NCI-H345 treated with DMSO at 0.1 percent for 48 hours (cell line): Measurements from ENCODE around the gene MRTO4.
"Not testable (repeated sequence)": the region's sequence is repeated elsewhere in the genome, so short reads cannot be mapped to it uniquely, and the experiment has no call there.

Experiments
- DNase-seq: peaks from one replicate; lab custom pipeline; 2025; ENCODE audit not compliant: unreplicated experiment; lab: John Stamatoyannopoulos, UW

MRTO4 gene

DNA sequence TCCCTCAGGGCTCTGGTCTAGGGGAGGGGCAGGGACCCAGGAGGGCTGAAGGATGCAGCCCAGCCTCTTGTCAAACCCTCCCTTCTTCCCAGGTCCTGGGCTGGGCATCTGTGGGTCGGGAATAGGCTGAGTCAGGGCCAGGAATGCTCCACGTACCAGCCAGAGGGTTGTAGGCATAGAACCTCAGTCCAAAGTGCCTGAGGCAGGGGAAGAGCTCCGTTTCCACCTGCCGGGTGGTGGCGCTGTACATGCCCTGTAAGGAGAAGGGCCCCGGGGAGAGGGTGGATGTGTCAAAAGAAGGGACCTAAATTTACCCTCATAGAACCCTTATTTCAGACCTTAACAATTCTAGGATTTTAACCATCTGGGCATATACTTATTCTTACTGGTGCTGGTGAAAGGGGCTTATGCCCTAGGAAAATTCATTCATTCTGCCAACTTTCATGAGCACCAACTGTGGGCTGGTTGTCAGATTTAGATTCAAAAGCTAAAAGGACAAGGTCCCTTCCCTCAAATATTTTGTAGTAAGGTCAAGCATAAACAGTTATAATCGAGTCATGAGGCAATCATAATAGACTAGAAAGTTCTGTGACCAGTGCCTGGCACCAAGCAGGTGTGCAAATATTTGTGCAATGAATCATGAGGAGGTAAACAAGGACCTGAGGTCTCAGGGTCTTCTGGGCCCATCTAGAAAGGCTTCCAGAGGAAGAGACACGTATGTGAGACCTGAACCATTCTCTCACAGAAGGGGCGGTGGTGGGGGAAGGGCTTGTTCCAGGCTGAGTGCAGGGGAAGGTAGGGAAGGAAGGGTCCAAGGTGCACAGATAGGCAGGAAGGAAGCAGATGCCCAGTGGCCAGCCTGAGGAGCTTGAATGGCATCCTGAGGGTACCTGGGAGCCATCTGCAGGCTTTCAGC, 18.1 kb downstream of the MRTO4 start:
- not testable (repeated sequence) for DNase-seq

- not testable (repeated sequence) for DNase-seq
These were observed 18.7 kb downstream of the MRTO4 start for GRCh38 chr1:19270343-19270730.

GRCh38 chr1:19272064-19272463, 20.5 kb downstream of the MRTO4 start:
- DNase-seq: no peak

GRCh38 chr1:19273106-19273843, 21.7 kb downstream of the MRTO4 start:
- no peak for DNase-seq

- DNase-seq: not testable (repeated sequence)
These were observed 22.4 kb downstream of the MRTO4 start for GRCh38 chr1:19273844-19274531.

DNA sequence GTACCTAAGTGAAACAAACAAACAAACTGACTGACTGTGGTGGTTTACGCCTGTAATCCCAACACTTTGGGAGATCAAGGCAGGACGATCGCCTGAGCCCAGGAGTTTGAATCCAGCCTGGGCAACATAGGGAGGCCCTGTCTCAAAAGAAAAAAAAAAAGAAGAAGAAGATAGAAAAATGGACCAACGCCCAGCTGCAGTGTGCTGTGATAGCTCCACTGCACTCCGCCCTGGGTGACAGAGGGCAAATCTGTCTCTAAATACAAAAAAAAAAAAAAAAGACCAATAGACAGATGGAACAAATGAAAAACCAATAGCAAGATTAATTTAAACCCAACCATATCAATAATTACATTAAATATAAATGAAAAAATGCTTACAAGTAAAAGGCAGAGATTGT, 23.0 kb downstream of the MRTO4 start:
- no peak for DNase-seq

DNA sequence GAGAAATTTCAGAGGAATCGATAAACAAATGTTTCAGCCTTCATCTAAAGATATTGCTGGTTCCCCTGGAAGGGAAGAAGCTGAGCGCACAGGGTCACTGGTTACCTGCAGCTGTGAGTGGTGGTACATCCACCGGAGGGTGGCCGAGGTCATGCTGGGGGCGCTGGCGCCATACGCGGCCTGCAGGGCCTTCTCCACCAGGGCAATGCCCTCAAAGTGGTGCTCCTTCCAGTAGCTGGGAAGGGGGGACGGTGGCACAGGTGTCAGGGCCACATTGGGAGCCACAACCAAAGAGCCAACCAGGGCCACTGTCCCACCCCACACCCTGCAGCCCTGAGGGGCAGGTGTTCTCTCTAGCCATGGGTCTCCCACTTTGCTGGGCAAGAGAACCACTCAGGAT, 32.3 kb downstream of the MRTO4 start:
- DNase-seq: no peak

DNA sequence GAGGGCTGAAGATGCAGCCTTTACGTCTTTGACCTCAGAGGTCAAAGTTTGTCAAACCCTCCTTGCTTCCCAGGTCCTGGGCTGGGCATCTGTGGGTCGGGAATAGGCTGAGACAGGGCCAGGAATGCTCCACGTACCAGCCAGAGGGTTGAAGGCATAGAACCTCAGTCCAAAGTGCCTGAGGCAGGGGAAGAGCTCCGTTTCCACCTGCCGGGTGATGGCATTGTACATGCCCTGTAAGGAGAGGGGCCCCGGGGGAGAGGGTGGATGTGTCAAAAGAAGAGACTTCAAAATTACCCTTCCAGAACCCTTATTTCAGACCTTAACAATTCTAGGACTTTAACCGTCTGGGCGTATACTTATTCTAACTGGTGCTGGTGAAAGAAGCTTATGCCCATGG, 33.3 kb downstream of the MRTO4 start:
- DNase-seq: no peak

- DNase-seq: not testable (repeated sequence)
These were observed 33.8 kb downstream of the MRTO4 start for GRCh38 chr1:19285366-19285765.

DNA sequence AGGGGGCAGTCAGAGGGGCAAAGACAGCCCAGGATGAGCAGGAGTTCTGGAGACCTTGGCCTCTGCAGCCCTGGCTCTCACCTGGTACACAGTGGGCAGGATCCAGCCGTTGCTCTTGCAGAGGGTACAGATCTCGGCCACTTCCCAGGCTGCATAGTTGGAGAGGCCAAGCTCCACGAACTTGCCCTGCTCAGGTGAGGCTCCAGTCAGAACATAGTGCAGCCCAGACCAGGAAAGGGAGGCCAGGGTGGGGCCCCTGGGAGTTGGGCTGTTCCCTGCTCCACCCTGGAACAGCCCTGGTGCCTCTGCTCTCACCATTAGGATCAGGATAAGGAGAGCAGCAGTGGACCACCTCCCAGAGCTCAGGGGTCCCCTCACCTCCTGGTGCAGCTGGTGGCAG, 34.2 kb downstream of the MRTO4 start:
- not testable (repeated sequence) for DNase-seq

DNA sequence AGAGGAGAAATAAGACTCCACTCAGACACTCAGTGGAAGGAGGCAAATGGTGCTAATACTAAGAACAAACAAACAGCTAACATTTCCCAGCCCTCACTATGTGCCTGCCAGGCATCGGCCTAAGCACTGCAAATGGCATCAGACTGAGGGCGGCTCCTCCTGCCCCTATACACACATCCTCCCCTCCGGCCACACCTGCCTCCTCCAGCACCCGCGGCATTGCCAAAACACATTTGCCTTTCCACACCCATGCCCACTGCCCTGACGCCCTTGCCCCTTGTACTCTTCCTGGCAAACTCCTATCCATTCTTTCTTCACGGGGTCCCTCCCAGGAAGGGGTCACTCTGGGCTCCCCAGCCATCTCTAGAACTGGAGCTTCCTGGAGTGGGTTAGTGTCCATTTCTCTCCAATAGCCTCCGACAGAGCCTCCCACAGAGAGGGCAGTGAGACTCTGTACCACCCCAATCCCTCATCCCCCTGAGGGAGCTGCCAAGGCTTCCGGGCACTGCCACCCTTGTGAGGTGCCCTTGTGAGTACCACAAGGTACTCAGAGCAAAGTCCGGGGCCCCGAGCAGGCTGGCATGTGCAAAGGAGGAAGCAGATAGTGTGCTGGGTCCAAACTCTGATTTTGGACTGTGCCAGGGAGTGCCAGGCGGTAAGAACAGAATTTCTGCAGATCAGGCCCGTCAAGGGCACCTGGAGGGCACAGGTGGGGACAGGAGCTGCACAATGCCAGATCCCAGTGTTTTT, 36.0 kb downstream of the MRTO4 start:
- no peak for DNase-seq

GRCh38 chr1:19288324-19289241, 37.0 kb downstream of the MRTO4 start, which contains the start of gene AKR7A3:
TSS of gene AKR7A3 (minus strand) at chr1:19288770. CDS start at chr1:19288709, 61 bp downstream.
- DNase-seq: not testable (repeated sequence)

- DNase-seq: no peak
These were observed 37.6 kb downstream of the MRTO4 start for GRCh38 chr1:19289244-19289643.

DNA sequence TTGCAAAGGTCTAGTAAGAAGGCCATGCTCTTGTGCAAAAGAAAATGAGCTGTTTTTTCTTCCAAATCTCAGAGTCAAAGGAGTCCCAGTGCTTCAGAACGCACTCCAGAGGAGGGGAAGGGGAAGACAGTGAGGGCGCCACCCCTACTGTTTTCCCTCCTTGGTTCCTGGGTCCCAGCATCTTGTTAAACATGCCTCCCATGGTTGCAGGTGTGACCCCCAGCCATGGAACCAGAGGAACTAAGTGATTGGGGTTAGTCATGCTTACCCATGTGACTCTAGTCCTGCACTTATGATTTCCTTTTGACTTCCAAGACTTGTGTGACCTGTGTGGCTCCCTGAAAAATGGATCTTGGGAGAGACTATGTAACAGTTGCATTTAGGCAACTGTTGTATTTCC, 43.0 kb downstream of the MRTO4 start:
- DNase-seq: no peak

DNA sequence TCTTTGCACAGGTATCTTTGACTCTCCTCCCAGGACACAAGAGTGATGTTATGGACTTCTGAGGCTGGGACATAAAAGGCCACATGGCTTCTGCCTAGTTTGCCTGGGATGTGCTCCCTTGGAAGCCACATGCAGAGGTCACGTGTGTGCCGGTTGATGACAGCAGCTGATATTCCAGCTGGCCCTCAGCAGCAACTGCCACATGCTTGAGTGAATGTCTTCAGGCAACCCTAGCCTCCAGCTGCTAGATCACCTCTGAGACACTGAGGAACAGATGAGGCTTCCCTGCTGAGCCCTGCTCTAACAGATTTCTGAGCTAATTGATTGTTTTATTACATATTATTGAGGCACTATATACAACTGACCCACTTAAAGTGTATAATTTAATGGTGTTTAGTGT, 48.6 kb downstream of the MRTO4 start:
- no peak for DNase-seq

GRCh38 chr1:19304081-19304480, 52.5 kb downstream of the MRTO4 start:
- DNase-seq: not testable (repeated sequence)

- no peak for DNase-seq
These were observed 54.3 kb downstream of the MRTO4 start for GRCh38 chr1:19305880-19306279.

- DNase-seq: no peak
These were observed 55.3 kb downstream of the MRTO4 start for GRCh38 chr1:19306941-19307340.

DNA sequence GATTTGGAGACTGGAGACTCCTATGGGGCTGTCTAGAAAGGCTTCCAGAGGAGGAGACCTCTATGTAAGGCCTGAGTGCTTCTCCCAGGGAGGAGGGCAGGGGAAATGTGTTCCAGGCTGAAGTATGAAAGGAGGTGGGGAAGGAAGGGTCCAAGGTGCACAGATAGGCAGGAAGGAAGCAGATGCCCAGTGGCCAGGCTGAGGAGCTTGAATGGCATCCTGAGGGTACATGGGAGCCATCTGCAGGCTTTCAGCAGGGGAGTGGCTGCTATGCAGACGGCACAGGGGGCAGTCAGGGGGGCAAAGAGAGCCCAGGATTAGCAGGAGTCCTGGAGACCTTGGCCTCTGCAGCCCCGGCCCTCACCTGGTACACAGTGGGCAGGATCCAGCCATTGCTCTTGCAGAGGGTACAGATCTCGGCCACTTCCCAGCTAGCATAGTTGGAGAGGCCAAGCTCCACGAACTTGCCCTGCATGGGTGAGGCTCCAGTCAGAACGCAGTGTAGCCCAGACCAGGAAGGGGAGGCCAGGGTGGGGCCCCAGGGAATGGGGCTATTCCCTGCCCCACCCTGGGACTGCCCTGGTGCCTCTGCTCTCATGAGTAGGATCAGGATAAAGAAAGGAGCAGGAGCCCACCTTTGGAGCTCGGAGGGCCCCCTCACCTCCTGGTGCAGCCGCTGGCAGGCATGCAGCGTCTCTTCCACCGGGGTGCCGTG, 56.3 kb downstream of the MRTO4 start:
- DNase-seq: no peak
